Measurements from ENCODE around the gene CABP4. TPM values are rescaled to one million over a fixed set of nuclear protein-coding genes. Genes with fewer than 3 reads are reported as not detected.

Gene CABP4
- total and polyA plus RNA-seq, 10 of the 15 experiments (the other 5 are each of a cell fraction or from before 2014, with no cell fraction given) = 0.04 to 0.41 (median 0.14) TPM; not detected in 2

GRCh38 chr11:67486481-67487195 is 31.5 kb downstream of the CABP4 start (continued):
- TF ChIP-seq PKNOX1 (IDR thresholded peaks at IDR 0.05) (no peak), NR2F1 (conservative IDR thresholded peaks at IDR 0.05) (peak; percentile 96), SPI1 (IDR thresholded peaks at IDR 0.05; ENCODE audit: borderline replicate concordance, insufficient read depth, low read depth, low read length) (peak; percentile 70), BHLHE40 (IDR thresholded peaks at IDR 0.05; ENCODE audit: borderline replicate concordance in 1 of 2, low read depth in 2 of 2, low read length in 1 of 2) (peak in 1 of 2 experiments; percentile 74; a peak in 2 of 4 replicates), STAT1 (conservative IDR thresholded peaks at IDR 0.05) (no peak), BCLAF1 (IDR thresholded peaks at IDR 0.05) (no peak), RFX5 (IDR thresholded peaks at IDR 0.05; ENCODE audit: low read depth, low read length) (peak; percentile 14; the same call in 1 of the 2 replicates), CBX3 (IDR thresholded peaks at IDR 0.05; ENCODE audit: borderline replicate concordance, low read depth) (no peak), NFYA (IDR thresholded peaks at IDR 0.05; ENCODE audit: borderline replicate concordance, low read depth, low read length) (no peak), NR2C1 (IDR thresholded peaks at IDR 0.05) (peak; percentile 66), CEBPZ (IDR thresholded peaks at IDR 0.05; ENCODE audit: low read depth, low read length) (no peak), ZBED1 (IDR thresholded peaks at IDR 0.05; ENCODE audit: borderline replicate concordance) (no peak; the same call in none of the 2 replicates), SRF (IDR thresholded peaks at IDR 0.05; ENCODE audit: low read depth in 2 of 2, low read length in 2 of 2) (no peak), PAX8 (IDR thresholded peaks at IDR 0.05) (no peak), NBN (IDR thresholded peaks at IDR 0.05) (peak; percentile 89), PRDM15 (CRISPR knock-in tag; IDR thresholded peaks at IDR 0.05) (no peak), CEBPB (IDR thresholded peaks at IDR 0.05; ENCODE audit: borderline replicate concordance in 1 of 2, low read depth in 2 of 2, low read length in 2 of 2) (0 out of 4 replicates have a peak, but pooled peaks of 1 of the 2 experiments have one; percentile 14), KAT2A (conservative IDR thresholded peaks at IDR 0.05; ENCODE audit: control insufficient read depth, low read depth, low read length) (no peak)

Data from GM12878 (cell line).